Neural progenitor cell (in vitro differentiated cells): ENCODE measurements around the gene RTN4R. TPM values are rescaled to one million over a fixed set of nuclear protein-coding genes. Genes with fewer than 3 reads are reported as not detected.
"Not testable (repeated sequence)": the region's sequence is repeated elsewhere in the genome, so short reads cannot be mapped to it uniquely, and the experiment has no call there.

ENCODE experiments used
- DNase-seq: peaks from one replicate; pipeline ENCODE4 v3.0.0-alpha.2; 2016; ENCODE audit warnings: low spot score
- H2AFZ ChIP-seq: fragments of 200-600 bp; sonication (generic); replicated peaks from 2 replicates; pipeline ENCODE4 v1.6.1; 2016; ENCODE audit warnings: antibody characterized with exemption
- H3F3A ChIP-seq: fragments of 200-600 bp; sonication (generic); 2 replicates; pipeline ENCODE4 v1.6.1; 2016; ENCODE audit warnings: antibody characterized with exemption, low read depth
- H3K27ac ChIP-seq: fragments of 200-600 bp; sonication (generic); 2 replicates; pipeline ENCODE4 v1.5.1; 2016; ENCODE audit warnings: mild to moderate bottlenecking
- H3K27me3 ChIP-seq: fragments of 200-600 bp; sonication (generic); 2 replicates; pipeline ENCODE4 v1.6.1; 2016; ENCODE audit warnings: mild to moderate bottlenecking, moderate library complexity
- H3K36me3 ChIP-seq: fragments of 200-600 bp; sonication (generic); 2 replicates; pipeline ENCODE4 v1.5.1; 2016
- H3K4me1 ChIP-seq: fragments of 200-600 bp; sonication (generic); 2 replicates; pipeline ENCODE4 v1.6.1; 2016; ENCODE audit warnings: mixed run types
- H3K4me2 ChIP-seq: fragments of 200-600 bp; sonication (generic); 2 replicates; pipeline ENCODE4 v1.6.1; 2016
- H3K4me3 ChIP-seq: fragments of 200-600 bp; sonication (generic); 2 replicates; pipeline ENCODE4 v1.5.1; 2016
- H3K79me2 ChIP-seq: fragments of 200-600 bp; sonication (generic); 2 replicates; pipeline ENCODE4 v1.6.1; 2016; ENCODE audit warnings: low read depth
- H3K9ac ChIP-seq: fragments of 200-600 bp; sonication (generic); 2 replicates; pipeline ENCODE4 v1.6.1; 2016
- H3K9me3 ChIP-seq: fragments of 200-600 bp; sonication (generic); 2 replicates; pipeline ENCODE4 v1.5.1; 2016; ENCODE audit warnings: low read depth
- H4K20me1 ChIP-seq: fragments of 200-600 bp; sonication (generic); 2 replicates; pipeline ENCODE4 v1.6.1; 2016; ENCODE audit warnings: low read depth
- H3K27ac Mint-ChIP-seq: 3 replicates; pipeline ENCODE4 v1.8.0; 2021; ENCODE audit warnings: mixed read lengths
- H3K27me3 Mint-ChIP-seq: 2 replicates; pipeline ENCODE4 v1.8.0; 2022; ENCODE audit warnings: low read depth, mild to moderate bottlenecking, inconsistent platforms, moderate library complexity, mixed read lengths; ENCODE audit not compliant: insufficient read depth
- H3K36me3 Mint-ChIP-seq: 3 replicates; pipeline ENCODE4 v1.8.0; 2021; ENCODE audit warnings: mixed read lengths
- H3K4me1 Mint-ChIP-seq: 3 replicates; pipeline ENCODE4 v1.8.0; 2021; ENCODE audit warnings: mixed read lengths
- H3K4me3 Mint-ChIP-seq: 3 replicates; pipeline ENCODE4 v1.8.0; 2021; ENCODE audit warnings: mild to moderate bottlenecking, moderate library complexity, mixed read lengths
- H3K9me3 Mint-ChIP-seq: 3 replicates; pipeline ENCODE4 v1.8.0; 2020; ENCODE audit warnings: mixed read lengths
- CTCF ChIP-seq: fragments of 200-600 bp; sonication (generic); IDR thresholded peaks from 2 replicates; pipeline ENCODE4 v1.5.1; 2017; ENCODE audit warnings: antibody characterized with exemption, mild to moderate bottlenecking
- EZH2 ChIP-seq: fragments of 200-600 bp; sonication (generic); IDR thresholded peaks from 2 replicates; pipeline ENCODE4 v1.6.1; 2017; ENCODE audit warnings: antibody characterized with exemption, mild to moderate bottlenecking, moderate library complexity
- EZH2phosphoT487 ChIP-seq: fragments of 200-600 bp; sonication (generic); IDR thresholded peaks from 2 replicates; pipeline ENCODE4 v1.6.1; 2017; ENCODE audit warnings: antibody characterized with exemption
- total RNA-seq: library from RNA; depleted of rRNA; stranded (reverse); fragments of >200 nt; gene quantifications from 2 replicates; pipeline ENCODE4 v1.2.3, GENCODE V29; 2015; ENCODE audit warnings: low replicate concordance

Gene RTN4R
- total RNA-seq, 1 donor from 2014 or later = 6.3 TPM

GRCh38 chr22:20275836-20276235 lies 7.7 kb upstream of the RTN4R start:
- no peaks in the 10 kb centered on the region for H3K9me3 Mint-ChIP-seq
- H3K27ac Mint-ChIP-seq = no peak overlapping the region
- Histone ChIP-seq H3F3A (no peaks in the 10 kb centered on the region), H3K9me3 (no peaks in the 10 kb centered on the region), H3K9ac (no peak overlapping the region), H2AFZ (no peak overlapping the region), H3K27ac (no peak overlapping the region), H3K4me3 (no peak overlapping the region), H3K79me2 (no peaks in the 10 kb centered on the region), H3K36me3 (no peaks in the 10 kb centered on the region), H4K20me1 (no peaks in the 10 kb centered on the region), H3K27me3 (peaks cover 3% of the 10 kb centered on the region), H3K4me2 (no peak overlapping the region), H3K4me1 (peaks cover 4% of the 10 kb centered on the region)
- no peak for DNase-seq
- H3K36me3 Mint-ChIP-seq = no peaks in the 10 kb centered on the region
- H3K4me1 Mint-ChIP-seq = peaks cover 26% of the 10 kb centered on the region
- TF ChIP-seq CTCF (no peak), EZH2 (no peak), EZH2phosphoT487 (no peak)
- peaks cover 2% of the 10 kb centered on the region for H3K27me3 Mint-ChIP-seq
- H3K4me3 Mint-ChIP-seq = no peak overlapping the region

DNA sequence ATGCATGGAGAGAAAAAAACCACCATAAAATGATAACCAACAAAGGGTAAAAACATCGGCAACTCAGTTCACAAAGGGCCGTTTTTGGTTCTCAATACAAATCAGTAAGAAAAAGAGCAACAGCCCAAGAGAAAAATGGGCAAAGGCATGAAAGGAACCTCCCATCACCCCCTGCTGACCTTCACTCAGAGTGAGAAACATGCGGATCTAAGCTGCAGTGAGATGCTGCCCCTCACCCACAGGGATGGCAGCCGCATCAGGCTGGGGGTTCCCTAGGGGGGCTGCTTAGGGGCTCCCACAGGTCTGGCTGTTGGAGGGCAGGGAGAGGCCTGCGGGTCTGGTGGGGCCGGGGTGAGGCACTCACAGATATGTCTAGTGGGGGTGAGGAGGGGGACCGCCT lies 7.2 kb upstream of the RTN4R start:
- not testable (repeated sequence) for H3K4me1 ChIP-seq, H3K4me2 ChIP-seq, H3K27me3 ChIP-seq, H3K36me3 Mint-ChIP-seq, H3K27ac Mint-ChIP-seq, H3K9me3 ChIP-seq, H3K9ac ChIP-seq, H3F3A ChIP-seq, H3K27ac ChIP-seq, H3K79me2 ChIP-seq, H4K20me1 ChIP-seq, H3K36me3 ChIP-seq, H2AFZ ChIP-seq, H3K27me3 Mint-ChIP-seq, H3K4me3 Mint-ChIP-seq, H3K4me3 ChIP-seq, H3K9me3 Mint-ChIP-seq
- DNase-seq = peak; percentile 57
- H3K4me1 Mint-ChIP-seq = peaks cover 28% of the 10 kb centered on the region

GRCh38 chr22:20274374-20274773 lies 6.3 kb upstream of the RTN4R start:
- not testable (repeated sequence) for H3K36me3 Mint-ChIP-seq, H3K9me3 ChIP-seq, DNase-seq, H4K20me1 ChIP-seq, H3K27me3 Mint-ChIP-seq, H2AFZ ChIP-seq, H3K4me2 ChIP-seq, H3K27me3 ChIP-seq, H3K4me3 ChIP-seq, H3F3A ChIP-seq, H3K4me3 Mint-ChIP-seq, H3K4me1 ChIP-seq, H3K9me3 Mint-ChIP-seq, H3K27ac Mint-ChIP-seq, H3K9ac ChIP-seq, H3K79me2 ChIP-seq, H3K36me3 ChIP-seq, H3K27ac ChIP-seq
- H3K4me1 Mint-ChIP-seq = peaks cover 23% of the 10 kb centered on the region

- H3K79me2 ChIP-seq = no peaks in the 10 kb centered on the region
- Mint-ChIP-seq H3K4me1 (peaks cover 25% of the 10 kb centered on the region), H3K9me3 (no peaks in the 10 kb centered on the region), H3K27ac (no peak overlapping the region), H3K4me3 (no peak overlapping the region), H3K27me3 (peaks cover 8% of the 10 kb centered on the region), H3K36me3 (no peaks in the 10 kb centered on the region)
- H3K36me3 ChIP-seq = no peaks in the 10 kb centered on the region
- H3K27ac ChIP-seq = no peak overlapping the region
- TF ChIP-seq CTCF = no peak
- TF ChIP-seq EZH2 = no peak
- TF ChIP-seq EZH2phosphoT487 = no peak
- H2AFZ ChIP-seq = no peak overlapping the region
- peaks cover 5% of the 10 kb centered on the region for H3K4me1 ChIP-seq
- peaks cover 3% of the 10 kb centered on the region for H3K27me3 ChIP-seq
- DNase-seq = no peak
- no peak overlapping the region for H3K9ac ChIP-seq
- H4K20me1 ChIP-seq = no peaks in the 10 kb centered on the region
- no peaks in the 10 kb centered on the region for H3K9me3 ChIP-seq
- no peak overlapping the region for H3K4me2 ChIP-seq
- no peak overlapping the region for H3K4me3 ChIP-seq
- H3F3A ChIP-seq = peaks cover 5% of the 10 kb centered on the region
These were observed 5.7 kb upstream of the RTN4R start for GRCh38 chr22:20273758-20274181.
